ENCODE measurements around the gene MANBA. TPM values are rescaled to one million over a fixed set of nuclear protein-coding genes. Genes with fewer than 3 reads are reported as not detected.

Gene MANBA
- total and polyA plus RNA-seq, 2 of the 13 experiments (the other 11 are each of a cell fraction or from before 2014, with no cell fraction given), result 11.7 to 33.3 TPM

DNA sequence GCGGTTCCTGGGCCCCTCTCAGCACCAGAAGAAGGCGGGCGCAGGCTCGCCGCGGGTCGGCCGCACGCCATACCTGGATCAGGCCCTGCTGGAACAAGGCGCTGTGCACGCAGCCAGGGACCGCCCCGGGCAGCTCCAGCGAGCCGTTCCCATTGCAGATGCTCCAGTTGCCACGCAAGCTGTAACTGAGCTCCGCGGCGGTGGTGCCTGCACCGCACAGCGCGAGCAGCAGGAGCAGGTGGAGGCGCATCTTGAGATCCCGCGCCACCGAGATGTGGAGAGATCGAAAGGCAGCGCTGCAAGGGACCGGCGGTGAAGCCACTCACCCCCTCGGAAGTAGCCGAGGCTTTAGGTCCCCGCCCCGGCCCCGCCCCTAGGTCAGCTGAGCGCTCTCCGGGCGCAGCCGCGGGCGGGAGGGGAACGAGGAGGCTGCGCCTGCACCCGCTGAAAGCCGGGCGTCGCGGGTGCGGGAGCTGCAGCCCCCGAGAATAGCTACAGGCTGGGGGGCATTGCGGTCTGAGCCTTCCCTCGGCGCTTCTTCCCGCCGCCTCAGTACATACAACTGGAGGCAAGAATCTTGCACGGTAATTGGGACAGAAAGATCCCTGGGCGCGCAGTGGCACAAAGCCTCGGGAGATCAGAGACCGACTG lies at the start of gene MANBA (continued):
- TF ChIP-seq, protein P1, sequence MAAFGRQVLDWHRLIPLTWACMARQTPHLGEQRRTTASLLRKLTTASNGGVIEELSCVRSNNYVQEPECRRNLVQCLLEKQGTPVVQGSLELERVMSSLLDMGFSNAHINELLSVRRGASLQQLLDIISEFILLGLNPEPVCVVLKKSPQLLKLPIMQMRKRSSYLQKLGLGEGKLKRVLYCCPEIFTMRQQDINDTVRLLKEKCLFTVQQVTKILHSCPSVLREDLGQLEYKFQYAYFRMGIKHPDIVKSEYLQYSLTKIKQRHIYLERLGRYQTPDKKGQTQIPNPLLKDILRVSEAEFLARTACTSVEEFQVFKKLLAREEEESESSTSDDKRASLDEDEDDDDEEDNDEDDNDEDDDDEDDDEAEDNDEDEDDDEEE (CRISPR knock-in tag; IDR thresholded peaks at IDR 0.05), result no peak; the same call in 1 of the 2 replicates
- TF ChIP-seq KAT7 (CRISPR knock-in tag; IDR thresholded peaks at IDR 0.05; ENCODE audit: borderline replicate concordance) (peak; percentile 48; the same call in 1 of the 2 replicates), KLF12 (CRISPR knock-in tag; IDR thresholded peaks at IDR 0.05; ENCODE audit: borderline replicate concordance) (peak; percentile 69; the same call in 1 of the 2 replicates), CSRNP1 (CRISPR knock-in tag; IDR thresholded peaks at IDR 0.05) (peak; percentile 91; the same call in 1 of the 2 replicates), SOX5 (CRISPR knock-in tag; IDR thresholded peaks at IDR 0.05; ENCODE audit: borderline replicate concordance) (peak; percentile 11; the same call in 1 of the 2 replicates), ZNF558 (CRISPR knock-in tag; IDR thresholded peaks at IDR 0.05; ENCODE audit: borderline replicate concordance) (0 out of 2 replicates have a peak, but pooled peaks have one; percentile 65), MXI1 (IDR thresholded peaks at IDR 0.05; ENCODE audit: borderline replicate concordance, low read depth, low read length) (no peak), NAIF1 (CRISPR knock-in tag; IDR thresholded peaks at IDR 0.05; ENCODE audit: borderline replicate concordance) (no peak), TAF1 (CRISPR knock-in tag; IDR thresholded peaks at IDR 0.05) (peak; percentile 83), ZNF773 (CRISPR knock-in tag; IDR thresholded peaks at IDR 0.05; ENCODE audit: borderline replicate concordance) (no peak), ZNF784 (CRISPR knock-in tag; IDR thresholded peaks at IDR 0.05; ENCODE audit: borderline replicate concordance) (no peak; the same call in 1 of the 2 replicates), HMGXB3 (CRISPR knock-in tag; IDR thresholded peaks at IDR 0.05; ENCODE audit: borderline replicate concordance) (no peak; the same call in 1 of the 2 replicates), ZNF235 (CRISPR knock-in tag; IDR thresholded peaks at IDR 0.05; ENCODE audit: borderline replicate concordance) (peak; percentile 30; the same call in 1 of the 2 replicates), ZNF333 (CRISPR knock-in tag; IDR thresholded peaks at IDR 0.05; ENCODE audit: borderline replicate concordance) (no peak), ZNF674 (CRISPR knock-in tag; IDR thresholded peaks at IDR 0.05; ENCODE audit: low read depth) (no peak), PRDM4 (CRISPR knock-in tag; IDR thresholded peaks at IDR 0.05; ENCODE audit: borderline replicate concordance) (no peak; the same call in 1 of the 2 replicates)
- TF ChIP-seq, protein P2, sequence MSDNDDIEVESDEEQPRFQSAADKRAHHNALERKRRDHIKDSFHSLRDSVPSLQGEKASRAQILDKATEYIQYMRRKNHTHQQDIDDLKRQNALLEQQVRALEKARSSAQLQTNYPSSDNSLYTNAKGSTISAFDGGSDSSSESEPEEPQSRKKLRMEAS (IDR thresholded peaks at IDR 0.05), result peak; percentile 74
